Uterus (tissue), 4 donors: ENCODE data around the gene CCL15. TPM values are rescaled to one million over a fixed set of nuclear protein-coding genes. Genes with fewer than 3 reads are reported as not detected.

Experiments used
- DNase-seq, 2 donors: peaks; one replicate each; pipeline ENCODE4 v3.0.0-alpha.2; 2019 to 2020
- H3K27ac ChIP-seq, 2 donors: fragments of 200-600 bp; sonication (generic); 1 replicate in 1 of 2; 2 replicates in 1 of 2; pipeline ENCODE4 v1.5.1; 2016 to 2018
- H3K27me3 ChIP-seq, 2 donors: fragments of 200-600 bp; sonication (generic); one replicate each; pipeline ENCODE4 v1.5.1; 2018 to 2019; ENCODE audit warnings: control low read depth in 1 of 2
- H3K36me3 ChIP-seq, 2 donors: fragments of 200-600 bp; sonication (generic); one replicate each; pipeline ENCODE4 v1.5.1; 2019; ENCODE audit warnings: control low read depth in 1 of 2
- H3K4me1 ChIP-seq, 2 donors: fragments of 200-600 bp; sonication (generic); one replicate each; pipeline ENCODE4 v1.5.1; 2018 to 2019; ENCODE audit warnings: control low read depth in 1 of 2
- H3K4me3 ChIP-seq, 2 donors: fragments of 200-600 bp; sonication (generic); 1 replicate in 1 of 2; 2 replicates in 1 of 2; pipeline ENCODE4 v1.5.1; 2018 to 2019; ENCODE audit warnings: mild to moderate bottlenecking in 1 of 2
- H3K9me3 ChIP-seq, 2 donors: fragments of 200-600 bp; sonication (generic); one replicate each; pipeline ENCODE4 v1.5.1; 2019; ENCODE audit warnings: control low read depth in 1 of 2
- CTCF ChIP-seq, 4 experiments: fragments of 200-600 bp in 2 of 4; fragments of 450-650 bp in 2 of 4; sonication (generic) in 2 of 4; IDR thresholded peaks; one replicate each; pipeline ENCODE4 v1.5.1; 2016 to 2019; ENCODE audit warnings: antibody characterized with exemption in 4 of 4, mild to moderate bottlenecking in 2 of 4, moderate library complexity in 1 of 4
- POLR2A ChIP-seq, 2 donors: fragments of 450-650 bp; IDR thresholded peaks; one replicate each; pipeline ENCODE4 v1.6.1; 2016; ENCODE audit warnings: antibody characterized with exemption in 2 of 2, mild to moderate bottlenecking in 1 of 2, moderate library complexity in 1 of 2
- intact Hi-C: fragments of 100-400 bp; cut with DNase I; formaldehyde crosslinking; loops from one replicate; pipeline ENCODE4 v1.15.1; 2023; ENCODE audit warnings: low total_unique reads
- total RNA-seq, 4 donors: library from RNA; depleted of rRNA in 3 of 4; stranded (reverse); fragments of >200 nt in 3 of 4; gene quantifications; one replicate each; pipeline versions ENCODE4 v1.1.0 to v1.2.4, GENCODE V29; 2014 to 2023
- donor health status: DM: yes; HTN: yes; CAD: no.

The CCL15 gene, protein sequence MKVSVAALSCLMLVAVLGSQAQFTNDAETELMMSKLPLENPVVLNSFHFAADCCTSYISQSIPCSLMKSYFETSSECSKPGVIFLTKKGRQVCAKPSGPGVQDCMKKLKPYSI
- 1 to 10 TPM in 1 of 4 donors, not detected in 3; 1.4 TPM for total RNA-seq

GRCh38 chr17:36001110-36001771 lies at the start of gene CCL15:
TSS of gene CCL15 (minus strand) at chr17:36001553. CDS start at chr17:36001492, 61 bp downstream.
- Histone ChIP-seq H3K4me3 (no peak within 1 kb of the TSS), H3K9me3 (no peaks in the 10 kb centered on the region), H3K27me3 (no peaks in the 10 kb centered on the region), H3K27ac (no peak within 1 kb of the TSS), H3K36me3 (no peaks in the 10 kb centered on the region), H3K4me1 (no peaks in the 10 kb centered on the region)
- intact Hi-C loops = no loop called here
- no peak for DNase-seq
- TF ChIP-seq CTCF (IDR thresholded peaks at IDR 0.05) (no peak), POLR2A (IDR thresholded peaks at IDR 0.05) (no peak)

- Histone ChIP-seq H3K27ac (no peak overlapping the region), H3K36me3 (no peaks in the 10 kb centered on the region), H3K27me3 (no peaks in the 10 kb centered on the region), H3K9me3 (peaks cover 0 to 6% of the 10 kb centered on the region in 2 donors), H3K4me1 (no peaks in the 10 kb centered on the region), H3K4me3 (no peak overlapping the region)
- intact Hi-C loops = no loop called here
- no peak for DNase-seq
- TF ChIP-seq CTCF (IDR thresholded peaks at IDR 0.05) (no peak), POLR2A (IDR thresholded peaks at IDR 0.05) (no peak)
Measured at GRCh38 chr17:36049643-36050042, 48.3 kb upstream of the CCL15 start.

DNA sequence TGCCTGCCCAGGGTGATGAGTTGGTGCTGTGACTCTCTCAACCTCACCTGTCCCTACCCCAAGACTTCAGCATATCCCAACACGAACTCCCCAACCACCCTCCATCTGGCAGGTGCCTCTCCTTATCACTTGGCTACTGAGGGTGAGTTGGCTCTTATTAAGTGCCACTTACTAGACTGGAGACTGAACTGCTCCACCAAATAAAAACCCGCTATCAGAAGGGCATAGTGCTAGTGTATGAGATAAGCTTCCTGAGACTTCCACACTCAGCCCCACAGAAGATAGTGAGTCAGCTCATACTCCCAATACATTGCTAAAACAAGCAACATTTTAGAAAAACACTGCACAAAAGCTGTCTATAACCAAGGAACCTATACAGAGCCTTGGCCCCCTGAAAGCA lies 46.7 kb upstream of the CCL15 start:
- Histone ChIP-seq H3K27me3 (no peaks in the 10 kb centered on the region), H3K4me1 (no peaks in the 10 kb centered on the region), H3K9me3 (peaks cover 0 to 6% of the 10 kb centered on the region in 2 donors), H3K36me3 (no peaks in the 10 kb centered on the region), H3K27ac (no peak overlapping the region), H3K4me3 (no peak overlapping the region)
- TF ChIP-seq POLR2A (IDR thresholded peaks at IDR 0.05) (no peak), CTCF (IDR thresholded peaks at IDR 0.05) (no peak)
- intact Hi-C loops = no loop called here
- no peak for DNase-seq

- no peak overlapping the region for H3K4me3 ChIP-seq
- no peaks in the 10 kb centered on the region for H3K27me3 ChIP-seq
- H3K4me1 ChIP-seq = no peaks in the 10 kb centered on the region
- H3K9me3 ChIP-seq = no peaks in the 10 kb centered on the region
- TF ChIP-seq POLR2A (IDR thresholded peaks at IDR 0.05) (no peak), CTCF (IDR thresholded peaks at IDR 0.05) (no peak)
- no peak for DNase-seq
- intact Hi-C loops = no loop called here
- H3K36me3 ChIP-seq = no peaks in the 10 kb centered on the region
- no peak overlapping the region for H3K27ac ChIP-seq
Measured at GRCh38 chr17:36036235-36036634, 34.9 kb upstream of the CCL15 start.

DNA sequence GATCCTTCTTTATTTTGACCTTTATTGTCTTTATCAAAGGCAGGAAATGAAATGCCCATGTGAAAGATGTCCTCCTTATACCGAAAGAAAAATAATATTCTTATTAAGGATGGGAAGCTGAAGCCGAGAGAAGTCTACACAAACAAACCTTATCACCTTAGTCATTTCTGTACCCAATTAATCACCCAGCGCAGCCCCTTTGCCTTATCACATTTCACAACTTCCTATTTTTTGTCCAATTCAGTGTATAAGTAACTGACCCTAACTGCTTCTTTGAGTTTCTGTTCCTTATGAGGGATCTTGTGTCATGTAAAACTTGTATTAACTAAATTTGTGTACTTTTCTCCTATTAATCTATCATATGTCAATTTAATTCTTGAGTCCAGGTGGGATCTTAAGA lies 32.8 kb upstream of the CCL15 start:
- Histone ChIP-seq H3K36me3 (no peaks in the 10 kb centered on the region), H3K9me3 (no peaks in the 10 kb centered on the region), H3K4me1 (no peaks in the 10 kb centered on the region), H3K4me3 (no peak overlapping the region), H3K27me3 (no peaks in the 10 kb centered on the region), H3K27ac (no peak overlapping the region)
- DNase-seq = no peak
- TF ChIP-seq POLR2A (IDR thresholded peaks at IDR 0.05) (no peak), CTCF (IDR thresholded peaks at IDR 0.05) (no peak)
- intact Hi-C loops = no loop called here
